A673 (cell line): ENCODE results near the gene MBL2. TPM values are rescaled to one million over a fixed set of nuclear protein-coding genes. Genes with fewer than 3 reads are reported as not detected.

Experiments
- BruUV-seq: library from RNA; stranded (reverse); fragments of 400-500 nt; replicated peaks from 2 replicates; lab custom pipeline; 2021; lab: Mats Ljungman, UMichigan
- CTCF ChIA-PET: fragments of 300-600 bp; sonication (Branson Sonifier 250); formaldehyde crosslinking; loops from one replicate; lab custom pipeline; 2022; ENCODE audit warnings: antibody characterized with exemption; lab: Charles Lee
- POLR2A ChIA-PET: fragments of 300-600 bp; sonication (Branson Sonifier 250); formaldehyde crosslinking; loops from one replicate; lab custom pipeline; 2022; ENCODE audit warnings: antibody characterized with exemption; ENCODE audit not compliant: low non-redundant PET; lab: Charles Lee
- DNase-seq: peaks from one replicate; pipeline ENCODE4 v3.0.0-alpha.2; 2015; ENCODE audit warnings: low spot score
- H3K27ac ChIP-seq: fragments of 200-600 bp; sonication (generic); 2 replicates; pipeline ENCODE4 v1.5.1; 2016; ENCODE audit warnings: mixed run types, low read depth, mild to moderate bottlenecking, mixed read lengths, antibody characterized with exemption, low read length; ENCODE audit not compliant: poor library complexity, severe bottlenecking
- H3K27me3 ChIP-seq: fragments of 200-600 bp; sonication (generic); replicated peaks from 2 replicates; pipeline ENCODE4 v1.6.1; 2017; ENCODE audit warnings: mixed run types, low read depth, mild to moderate bottlenecking, mixed read lengths, antibody characterized with exemption, low read length; ENCODE audit not compliant: insufficient read depth, poor library complexity
- H3K36me3 ChIP-seq: fragments of 200-600 bp; sonication (generic); 2 replicates; pipeline ENCODE4 v1.6.1; 2016; ENCODE audit warnings: mixed run types, mild to moderate bottlenecking, mixed read lengths, antibody characterized with exemption, low read length; ENCODE audit not compliant: insufficient read depth, poor library complexity, severe bottlenecking
- H3K4me1 ChIP-seq: fragments of 200-600 bp; sonication (generic); 2 replicates; pipeline ENCODE4 v1.6.1; 2017; ENCODE audit warnings: mixed run types, mild to moderate bottlenecking, mixed read lengths, antibody characterized with exemption, low read length; ENCODE audit not compliant: insufficient read depth, poor library complexity, severe bottlenecking
- H3K4me3 ChIP-seq: fragments of 200-600 bp; sonication (generic); 2 replicates; pipeline ENCODE4 v1.5.1; 2016; ENCODE audit warnings: low read depth, mixed run types, mild to moderate bottlenecking, mixed read lengths, low read length; ENCODE audit not compliant: poor library complexity, severe bottlenecking
- H3K9me3 ChIP-seq: fragments of 200-600 bp; sonication (generic); 2 replicates; pipeline ENCODE4 v1.6.1; 2016; ENCODE audit warnings: mixed run types, low read depth, mild to moderate bottlenecking, mixed read lengths, antibody characterized with exemption, low read length; ENCODE audit not compliant: poor library complexity, severe bottlenecking
- EZH2 ChIP-seq: fragments of 200-600 bp; sonication (generic); IDR thresholded peaks from 2 replicates; pipeline ENCODE4 v1.6.1; 2017; ENCODE audit warnings: borderline replicate concordance, low read depth, mild to moderate bottlenecking, mixed read lengths, antibody characterized with exemption, low read length; ENCODE audit not compliant: poor library complexity, severe bottlenecking
- intact Hi-C: fragments of 100-400 bp; cut with micrococcal nuclease; formaldehyde crosslinking; loops from one replicate; pipeline ENCODE4 v1.10.0; 2022; ENCODE audit not compliant: unreplicated experiment
- total RNA-seq: library from RNA; stranded (reverse); gene quantifications from 2 replicates; pipeline ENCODE4 v1.2.3, GENCODE V29; 2021
- TF ChIP-seq, protein P1 (sequence below): fragments of 300-800, 200-600 bp; sonication (generic); conservative IDR thresholded peaks from 2 replicates; pipeline ENCODE4 v1.5.1; 2017; ENCODE audit warnings: low read depth, mild to moderate bottlenecking, antibody characterized with exemption, low read length, moderate library complexity, mixed read lengths

The MBL2 gene
- total RNA-seq, 1 experiment from 2014 or later, result not detected

DNA sequence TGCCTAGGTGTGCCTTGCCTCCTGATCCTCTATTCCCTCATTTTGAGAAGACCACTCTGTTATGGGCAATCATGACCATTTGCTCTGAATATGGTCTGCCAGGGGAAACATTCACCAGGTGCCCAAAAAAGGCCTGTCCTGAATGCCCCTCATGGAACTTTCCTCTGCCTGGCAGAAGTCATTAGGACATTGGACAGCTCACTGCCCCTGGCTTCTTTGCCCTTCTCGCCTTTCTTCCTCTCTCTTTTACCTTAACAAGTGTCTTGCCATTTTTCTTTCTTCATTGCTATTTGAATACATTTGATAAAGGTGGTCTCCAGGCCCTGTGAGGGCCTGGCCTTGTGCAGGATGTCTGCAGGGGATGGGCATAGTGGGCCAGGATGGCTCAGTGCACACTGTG is 20.3 kb downstream of the MBL2 start:
- BruUV-seq, result no TSS peak
- H3K36me3 ChIP-seq, result no peaks in the 10 kb centered on the region
- H3K9me3 ChIP-seq, result no peaks in the 10 kb centered on the region
- no peaks in the 10 kb centered on the region for H3K27me3 ChIP-seq
- H3K4me3 ChIP-seq, result no peak overlapping the region
- no peak for TF ChIP-seq EZH2
- TF ChIP-seq, protein P1, sequence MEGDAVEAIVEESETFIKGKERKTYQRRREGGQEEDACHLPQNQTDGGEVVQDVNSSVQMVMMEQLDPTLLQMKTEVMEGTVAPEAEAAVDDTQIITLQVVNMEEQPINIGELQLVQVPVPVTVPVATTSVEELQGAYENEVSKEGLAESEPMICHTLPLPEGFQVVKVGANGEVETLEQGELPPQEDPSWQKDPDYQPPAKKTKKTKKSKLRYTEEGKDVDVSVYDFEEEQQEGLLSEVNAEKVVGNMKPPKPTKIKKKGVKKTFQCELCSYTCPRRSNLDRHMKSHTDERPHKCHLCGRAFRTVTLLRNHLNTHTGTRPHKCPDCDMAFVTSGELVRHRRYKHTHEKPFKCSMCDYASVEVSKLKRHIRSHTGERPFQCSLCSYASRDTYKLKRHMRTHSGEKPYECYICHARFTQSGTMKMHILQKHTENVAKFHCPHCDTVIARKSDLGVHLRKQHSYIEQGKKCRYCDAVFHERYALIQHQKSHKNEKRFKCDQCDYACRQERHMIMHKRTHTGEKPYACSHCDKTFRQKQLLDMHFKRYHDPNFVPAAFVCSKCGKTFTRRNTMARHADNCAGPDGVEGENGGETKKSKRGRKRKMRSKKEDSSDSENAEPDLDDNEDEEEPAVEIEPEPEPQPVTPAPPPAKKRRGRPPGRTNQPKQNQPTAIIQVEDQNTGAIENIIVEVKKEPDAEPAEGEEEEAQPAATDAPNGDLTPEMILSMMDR, result no peak
- POLR2A ChIA-PET, result interaction anchor here (0.6 kb wide), 1 partner anchor 75 kb away, joined by 3 read pairs; no protein-coding TSS in a partner anchor
- CTCF ChIA-PET, result no interaction called here
- intact Hi-C loops, result no loop called here
- no peaks in the 10 kb centered on the region for H3K4me1 ChIP-seq
- H3K27ac ChIP-seq, result no peak overlapping the region
- no peak for DNase-seq

DNA sequence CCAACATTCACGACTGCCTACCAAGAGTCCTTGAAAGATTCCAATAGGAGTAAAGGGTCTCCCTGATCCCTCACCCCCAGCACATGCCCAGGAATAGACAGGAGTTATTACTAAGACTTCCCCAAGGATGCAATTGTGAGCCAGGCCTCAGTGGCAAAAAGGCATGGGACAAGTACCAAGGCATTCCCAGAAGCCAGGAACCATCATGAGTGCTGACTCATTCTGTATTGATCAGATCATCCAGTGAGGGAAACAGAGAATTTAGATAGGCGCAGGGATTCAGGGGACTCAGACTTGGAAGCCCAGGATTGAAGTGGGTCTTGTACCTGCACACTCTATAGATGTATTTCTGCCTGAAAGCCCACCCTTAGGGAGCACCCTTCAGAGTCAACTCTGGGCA is 21.2 kb downstream of the MBL2 start:
- intact Hi-C loops, result no loop called here
- H3K9me3 ChIP-seq, result no peaks in the 10 kb centered on the region
- POLR2A ChIA-PET, result no interaction called here
- H3K4me1 ChIP-seq, result no peaks in the 10 kb centered on the region
- TF ChIP-seq EZH2, result no peak
- TF ChIP-seq, protein P1, result no peak
- BruUV-seq, result no TSS peak
- CTCF ChIA-PET, result no interaction called here
- no peaks in the 10 kb centered on the region for H3K27me3 ChIP-seq
- no peak overlapping the region for H3K27ac ChIP-seq
- H3K4me3 ChIP-seq, result no peak overlapping the region
- no peak for DNase-seq
- no peaks in the 10 kb centered on the region for H3K36me3 ChIP-seq

DNA sequence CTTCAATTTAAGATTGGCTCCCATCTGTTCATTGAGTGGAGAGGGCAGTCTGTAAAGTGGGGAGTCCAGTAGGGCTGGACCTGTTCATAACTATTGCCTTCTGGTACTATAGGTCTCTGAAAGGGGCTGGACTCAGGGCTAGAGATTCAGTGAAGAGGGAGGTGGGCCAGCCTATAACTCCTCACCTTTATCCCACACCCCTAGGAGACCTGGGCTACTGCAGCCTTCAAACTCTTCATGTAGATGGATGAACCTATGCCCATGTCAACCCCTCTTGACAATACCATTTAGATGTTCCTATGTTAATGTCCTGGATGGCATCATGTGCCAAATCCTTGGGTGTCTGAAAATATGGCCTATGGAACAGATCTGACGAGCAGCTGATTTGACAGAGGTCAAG is 22.0 kb downstream of the MBL2 start:
- no peak for TF ChIP-seq EZH2
- TF ChIP-seq, protein P1, result no peak
- no peaks in the 10 kb centered on the region for H3K9me3 ChIP-seq
- no peaks in the 10 kb centered on the region for H3K27me3 ChIP-seq
- no peak for DNase-seq
- intact Hi-C loops, result no loop called here
- ChIA-PET POLR2A (no interaction called here), CTCF (no interaction called here)
- BruUV-seq, result no TSS peak
- H3K4me3 ChIP-seq, result no peak overlapping the region
- no peaks in the 10 kb centered on the region for H3K4me1 ChIP-seq
- H3K27ac ChIP-seq, result no peak overlapping the region
- no peaks in the 10 kb centered on the region for H3K36me3 ChIP-seq
